A549 treated with CORT108297 at 1 μM for 4 hours (cell line): ENCODE data around the gene PANX3. TPM values are rescaled to one million over a fixed set of nuclear protein-coding genes. Genes with fewer than 3 reads are reported as not detected.

ENCODE experiments used
- total RNA-seq: library from RNA; stranded (reverse); fragments of 200-300 nt; extraction: Qiagen RNA extraction; gene quantifications from 5 replicates; pipeline ENCODE4 v1.2.3, GENCODE V29; 2022

The PANX3 gene, protein sequence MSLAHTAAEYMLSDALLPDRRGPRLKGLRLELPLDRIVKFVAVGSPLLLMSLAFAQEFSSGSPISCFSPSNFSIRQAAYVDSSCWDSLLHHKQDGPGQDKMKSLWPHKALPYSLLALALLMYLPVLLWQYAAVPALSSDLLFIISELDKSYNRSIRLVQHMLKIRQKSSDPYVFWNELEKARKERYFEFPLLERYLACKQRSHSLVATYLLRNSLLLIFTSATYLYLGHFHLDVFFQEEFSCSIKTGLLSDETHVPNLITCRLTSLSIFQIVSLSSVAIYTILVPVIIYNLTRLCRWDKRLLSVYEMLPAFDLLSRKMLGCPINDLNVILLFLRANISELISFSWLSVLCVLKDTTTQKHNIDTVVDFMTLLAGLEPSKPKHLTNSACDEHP
- total RNA-seq: not detected in 5 replicates

GRCh38 chr11:124611064-124611463, at the start of gene PANX3:
Gene PANX3, plus strand, starts transcription at chr11:124611428. Its CDS starts 129 bp downstream, at chr11:124611557.

GRCh38 chr11:124569697-124570096, 41.5 kb upstream of the PANX3 start, which contains the start of gene OR8A1:
Gene OR8A1, plus strand, starts transcription at chr11:124569997. Its CDS starts 123 bp downstream, at chr11:124570120.

GRCh38 chr11:124622531-124623451, 11.6 kb downstream of the PANX3 start, which contains the start of gene TBRG1:
Gene TBRG1, plus strand, starts transcription at chr11:124622864. Its CDS starts 220 bp downstream, at chr11:124623084.

Other genes starting within 250 kb of the PANX3 start
- gene OR8B2, start 226.9 kb upstream of the PANX3 start, total RNA-seq: not detected in 5 replicates
- gene OR8B3, start 212.4 kb upstream of the PANX3 start, total RNA-seq: not detected in 5 replicates
- gene OR8B4, start 186.6 kb upstream of the PANX3 start, total RNA-seq: not detected in 5 replicates
- gene OR8B8, start 165.7 kb upstream of the PANX3 start, total RNA-seq: not detected in 5 replicates
- gene OR8B12, start 67.8 kb upstream of the PANX3 start, total RNA-seq: not detected in 5 replicates
- not detected in 5 replicates for gene OR8A1, start 41.4 kb upstream of the PANX3 start, total RNA-seq
- 16.2 to 18.0 TPM (median 17.1 TPM) in 5 replicates for gene TBRG1, start 11.4 kb downstream of the PANX3 start, total RNA-seq
- 13.8 to 15.8 TPM (median 14.0 TPM) in 5 replicates for gene SIAE, start 62.3 kb downstream of the PANX3 start, total RNA-seq
- gene SPA17, start 62.5 kb downstream of the PANX3 start, total RNA-seq: 17.3 to 31.0 TPM (median 17.9 TPM) in 5 replicates
- 6.3 to 11.9 TPM (median 11.1 TPM) in 5 replicates for gene NRGN, start 128.5 kb downstream of the PANX3 start, total RNA-seq
- 0.07 TPM in 1 of 5 replicates, not detected in the others for gene VSIG2, start 140.8 kb downstream of the PANX3 start, total RNA-seq
- gene ESAM, start 150.9 kb downstream of the PANX3 start, total RNA-seq: 9.1 to 13.4 TPM (median 12.1 TPM) in 5 replicates
- 5.0 to 6.1 TPM (median 5.3 TPM) in 5 replicates for gene MSANTD2, start 189.0 kb downstream of the PANX3 start, total RNA-seq